ENCODE data around the gene GRIA4.

The GRIA4 gene

DNA sequence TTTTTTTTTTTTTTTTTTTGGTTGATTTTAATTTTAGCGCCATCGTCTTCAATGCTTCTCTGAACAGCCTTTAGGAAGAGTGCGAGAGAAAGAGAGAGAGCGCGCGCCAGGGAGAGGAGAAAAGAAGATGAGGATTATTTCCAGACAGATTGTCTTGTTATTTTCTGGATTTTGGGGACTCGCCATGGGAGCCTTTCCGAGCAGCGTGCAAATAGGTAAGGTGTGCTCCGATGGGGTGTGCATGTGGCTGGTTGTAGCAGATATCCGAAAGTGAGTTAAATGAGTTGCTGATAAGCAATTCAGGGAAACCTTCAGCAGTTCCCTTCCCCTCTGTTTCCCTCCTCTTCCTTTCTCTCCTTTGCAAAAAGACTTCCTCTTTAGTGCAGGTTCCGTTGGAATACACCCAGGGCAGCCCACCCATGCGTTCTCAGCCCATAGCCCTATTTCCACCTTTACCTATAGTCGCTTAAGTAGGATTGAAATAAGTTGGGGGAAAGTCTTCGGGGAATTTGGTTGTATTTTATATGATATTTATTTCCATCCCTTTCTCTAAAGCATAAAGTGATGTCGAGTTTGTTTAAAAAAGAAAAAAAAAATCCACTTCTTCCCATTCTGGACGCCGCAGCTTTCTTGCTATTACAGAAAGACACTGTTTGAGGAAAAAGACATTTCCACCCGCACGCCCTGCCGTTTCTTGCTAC lies 1.1 kb downstream of the GRIA4 start:
- no peak for TF ChIP-seq EZH2phosphoT487 (IDR thresholded peaks at IDR 0.05; ENCODE audit: borderline replicate concordance)
- TF ChIP-seq, protein P1, sequence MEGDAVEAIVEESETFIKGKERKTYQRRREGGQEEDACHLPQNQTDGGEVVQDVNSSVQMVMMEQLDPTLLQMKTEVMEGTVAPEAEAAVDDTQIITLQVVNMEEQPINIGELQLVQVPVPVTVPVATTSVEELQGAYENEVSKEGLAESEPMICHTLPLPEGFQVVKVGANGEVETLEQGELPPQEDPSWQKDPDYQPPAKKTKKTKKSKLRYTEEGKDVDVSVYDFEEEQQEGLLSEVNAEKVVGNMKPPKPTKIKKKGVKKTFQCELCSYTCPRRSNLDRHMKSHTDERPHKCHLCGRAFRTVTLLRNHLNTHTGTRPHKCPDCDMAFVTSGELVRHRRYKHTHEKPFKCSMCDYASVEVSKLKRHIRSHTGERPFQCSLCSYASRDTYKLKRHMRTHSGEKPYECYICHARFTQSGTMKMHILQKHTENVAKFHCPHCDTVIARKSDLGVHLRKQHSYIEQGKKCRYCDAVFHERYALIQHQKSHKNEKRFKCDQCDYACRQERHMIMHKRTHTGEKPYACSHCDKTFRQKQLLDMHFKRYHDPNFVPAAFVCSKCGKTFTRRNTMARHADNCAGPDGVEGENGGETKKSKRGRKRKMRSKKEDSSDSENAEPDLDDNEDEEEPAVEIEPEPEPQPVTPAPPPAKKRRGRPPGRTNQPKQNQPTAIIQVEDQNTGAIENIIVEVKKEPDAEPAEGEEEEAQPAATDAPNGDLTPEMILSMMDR (conservative IDR thresholded peaks at IDR 0.05; ENCODE audit: low read length): no peak
- Histone ChIP-seq H3K4me2 (ENCODE audit: low read depth, low read length, poor library complexity, severe bottlenecking) (no peak overlapping the region), H3K27me3 (ENCODE audit: insufficient read depth, low read length, poor library complexity, severe bottlenecking) (no peaks in the 10 kb centered on the region), H3F3A (ENCODE audit: low read depth) (no peaks in the 10 kb centered on the region), H4K20me1 (ENCODE audit: insufficient read depth, low read length, poor library complexity, severe bottlenecking) (no peaks in the 10 kb centered on the region), H3K9me2 (replicated peaks; ENCODE audit: low read depth, low read length) (no peaks in the 10 kb centered on the region), H3K4me1 (ENCODE audit: insufficient read depth, low read length, poor library complexity, severe bottlenecking) (no peaks in the 10 kb centered on the region), H2AFZ (ENCODE audit: low read length) (no peak overlapping the region), H3K36me3 (ENCODE audit: insufficient read depth, low read length) (no peaks in the 10 kb centered on the region), H3K4me3 (ENCODE audit: low read length, poor library complexity, severe bottlenecking) (no peak overlapping the region), H3K79me2 (ENCODE audit: insufficient read depth, low read length) (no peaks in the 10 kb centered on the region), H3K9me3 (ENCODE audit: insufficient read depth, low read depth, low read length) (no peaks in the 10 kb centered on the region), H3K9ac (ENCODE audit: low read depth, low read length, poor library complexity, severe bottlenecking) (no peak overlapping the region)

DNA sequence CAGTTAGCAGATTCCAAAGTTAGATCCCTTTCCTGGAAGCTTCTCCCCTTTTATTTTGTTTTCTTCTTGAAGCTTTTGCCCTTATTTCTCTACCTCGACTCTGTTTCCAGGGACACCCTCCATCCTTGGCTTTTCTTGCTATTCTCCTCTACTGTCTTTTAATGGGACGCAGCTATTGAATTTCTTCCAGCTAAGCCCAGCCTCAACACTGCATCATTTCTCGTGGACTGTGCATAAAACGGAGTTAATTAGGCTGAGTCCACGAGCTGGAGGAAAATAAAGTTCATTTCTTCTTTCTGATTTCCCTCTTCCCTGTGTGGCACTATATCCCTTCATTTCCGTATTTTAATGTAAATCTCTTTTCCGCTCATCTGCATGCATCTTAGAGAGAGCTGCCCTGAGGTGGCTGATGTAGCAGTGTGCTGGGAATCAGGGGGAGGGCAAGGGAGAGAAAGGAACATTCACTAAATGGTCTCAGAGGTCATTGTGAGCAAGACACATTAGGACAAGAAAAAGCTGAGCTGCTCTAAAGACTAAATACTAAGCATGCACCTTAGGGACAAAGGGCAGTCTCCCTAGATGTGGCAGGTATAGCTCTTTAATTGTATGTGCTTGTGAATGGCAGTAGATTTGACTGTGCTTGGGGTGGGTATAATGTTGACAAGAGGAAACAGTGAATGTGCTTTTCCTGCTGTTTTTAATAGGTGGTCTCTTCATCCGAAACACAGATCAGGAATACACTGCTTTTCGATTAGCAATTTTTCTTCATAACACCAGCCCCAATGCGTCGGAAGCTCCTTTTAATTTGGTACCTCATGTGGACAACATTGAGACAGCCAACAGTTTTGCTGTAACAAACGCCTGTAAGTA lies 1.9 kb downstream of the GRIA4 start:
- no peak overlapping the region for H3K4me2 ChIP-seq (ENCODE audit: low read depth, low read length, poor library complexity, severe bottlenecking)
- H3F3A ChIP-seq (ENCODE audit: low read depth): no peaks in the 10 kb centered on the region
- H4K20me1 ChIP-seq (ENCODE audit: insufficient read depth, low read length, poor library complexity, severe bottlenecking): no peaks in the 10 kb centered on the region
- TF ChIP-seq EZH2phosphoT487 (IDR thresholded peaks at IDR 0.05; ENCODE audit: borderline replicate concordance): no peak
- TF ChIP-seq, protein P1 (conservative IDR thresholded peaks at IDR 0.05; ENCODE audit: low read length): no peak
- H3K79me2 ChIP-seq (ENCODE audit: insufficient read depth, low read length): no peaks in the 10 kb centered on the region
- no peaks in the 10 kb centered on the region for H3K36me3 ChIP-seq (ENCODE audit: insufficient read depth, low read length)
- H3K4me3 ChIP-seq (ENCODE audit: low read length, poor library complexity, severe bottlenecking): no peak overlapping the region
- H3K9ac ChIP-seq (ENCODE audit: low read depth, low read length, poor library complexity, severe bottlenecking): no peak overlapping the region
- H3K9me3 ChIP-seq (ENCODE audit: insufficient read depth, low read depth, low read length): no peaks in the 10 kb centered on the region
- H2AFZ ChIP-seq (ENCODE audit: low read length): no peak overlapping the region
- no peaks in the 10 kb centered on the region for H3K27me3 ChIP-seq (ENCODE audit: insufficient read depth, low read length, poor library complexity, severe bottlenecking)
- H3K9me2 ChIP-seq (replicated peaks; ENCODE audit: low read depth, low read length): no peaks in the 10 kb centered on the region
- no peaks in the 10 kb centered on the region for H3K4me1 ChIP-seq (ENCODE audit: insufficient read depth, low read length, poor library complexity, severe bottlenecking)

DNA sequence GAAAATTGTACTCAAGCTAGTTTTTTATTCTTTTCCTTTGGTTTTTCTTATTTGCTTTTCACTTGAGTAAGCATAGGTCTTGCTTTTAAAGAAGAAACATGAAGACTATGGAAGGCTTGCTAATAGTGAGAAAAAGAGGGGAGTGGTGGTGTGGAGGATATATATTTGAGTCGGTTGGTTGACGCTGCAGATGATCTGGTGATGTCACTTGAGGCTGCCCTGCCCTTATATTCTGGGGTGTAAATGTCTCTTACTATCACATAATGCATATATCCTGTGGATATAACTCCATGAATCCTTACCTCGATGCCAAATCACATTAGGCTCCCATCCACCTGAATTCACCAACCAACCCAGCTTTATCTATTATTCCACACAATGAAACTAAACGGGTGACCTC lies 2.9 kb downstream of the GRIA4 start:
- no peaks in the 10 kb centered on the region for H3K4me1 ChIP-seq (ENCODE audit: insufficient read depth, low read length, poor library complexity, severe bottlenecking)
- H3K79me2 ChIP-seq (ENCODE audit: insufficient read depth, low read length): no peaks in the 10 kb centered on the region
- no peak overlapping the region for H3K4me2 ChIP-seq (ENCODE audit: low read depth, low read length, poor library complexity, severe bottlenecking)
- H3K9ac ChIP-seq (ENCODE audit: low read depth, low read length, poor library complexity, severe bottlenecking): no peak overlapping the region
- no peaks in the 10 kb centered on the region for H3F3A ChIP-seq (ENCODE audit: low read depth)
- no peak for TF ChIP-seq EZH2phosphoT487 (IDR thresholded peaks at IDR 0.05; ENCODE audit: borderline replicate concordance)
- TF ChIP-seq, protein P1 (conservative IDR thresholded peaks at IDR 0.05; ENCODE audit: low read length): no peak
- H3K4me3 ChIP-seq (ENCODE audit: low read length, poor library complexity, severe bottlenecking): no peak overlapping the region
- H3K9me3 ChIP-seq (ENCODE audit: insufficient read depth, low read depth, low read length): no peaks in the 10 kb centered on the region
- no peak overlapping the region for H2AFZ ChIP-seq (ENCODE audit: low read length)
- H3K36me3 ChIP-seq (ENCODE audit: insufficient read depth, low read length): no peaks in the 10 kb centered on the region
- no peaks in the 10 kb centered on the region for H3K9me2 ChIP-seq (replicated peaks; ENCODE audit: low read depth, low read length)
- no peaks in the 10 kb centered on the region for H4K20me1 ChIP-seq (ENCODE audit: insufficient read depth, low read length, poor library complexity, severe bottlenecking)
- no peaks in the 10 kb centered on the region for H3K27me3 ChIP-seq (ENCODE audit: insufficient read depth, low read length, poor library complexity, severe bottlenecking)

Data from Loucy (cell line).